ENCODE measurements around the gene TFF3.

The TFF3 gene

DNA sequence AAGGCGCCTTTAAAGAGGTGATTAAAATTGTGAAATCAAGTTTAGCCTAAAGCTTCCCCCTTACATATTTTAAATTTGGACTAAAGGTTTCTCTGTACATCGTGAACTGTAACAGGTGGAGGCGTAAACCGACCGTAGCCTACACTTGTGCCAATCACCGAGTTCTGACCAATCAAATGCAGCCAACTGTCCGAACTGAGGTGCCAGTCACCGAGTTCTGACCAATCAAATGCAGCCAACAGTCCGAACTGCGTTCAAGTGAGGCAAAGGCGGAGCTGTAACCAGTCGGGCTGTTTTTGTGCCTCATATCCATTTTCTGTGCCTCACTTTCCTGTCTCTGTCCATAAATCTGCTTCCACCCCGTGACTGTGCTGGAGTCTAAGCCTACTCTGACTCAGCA, 43.7 kb upstream of the TFF3 start:
- TF ChIP-seq, protein P1, sequence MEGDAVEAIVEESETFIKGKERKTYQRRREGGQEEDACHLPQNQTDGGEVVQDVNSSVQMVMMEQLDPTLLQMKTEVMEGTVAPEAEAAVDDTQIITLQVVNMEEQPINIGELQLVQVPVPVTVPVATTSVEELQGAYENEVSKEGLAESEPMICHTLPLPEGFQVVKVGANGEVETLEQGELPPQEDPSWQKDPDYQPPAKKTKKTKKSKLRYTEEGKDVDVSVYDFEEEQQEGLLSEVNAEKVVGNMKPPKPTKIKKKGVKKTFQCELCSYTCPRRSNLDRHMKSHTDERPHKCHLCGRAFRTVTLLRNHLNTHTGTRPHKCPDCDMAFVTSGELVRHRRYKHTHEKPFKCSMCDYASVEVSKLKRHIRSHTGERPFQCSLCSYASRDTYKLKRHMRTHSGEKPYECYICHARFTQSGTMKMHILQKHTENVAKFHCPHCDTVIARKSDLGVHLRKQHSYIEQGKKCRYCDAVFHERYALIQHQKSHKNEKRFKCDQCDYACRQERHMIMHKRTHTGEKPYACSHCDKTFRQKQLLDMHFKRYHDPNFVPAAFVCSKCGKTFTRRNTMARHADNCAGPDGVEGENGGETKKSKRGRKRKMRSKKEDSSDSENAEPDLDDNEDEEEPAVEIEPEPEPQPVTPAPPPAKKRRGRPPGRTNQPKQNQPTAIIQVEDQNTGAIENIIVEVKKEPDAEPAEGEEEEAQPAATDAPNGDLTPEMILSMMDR (IDR thresholded peaks at IDR 0.05; ENCODE audit: insufficient read depth, low read depth, low read length, missing control alignments): no peak
- no peak for DNase-seq (ENCODE audit: low read depth)
- H3K4me3 ChIP-seq (ENCODE audit: low read depth, low read length): no peak overlapping the region

DNA sequence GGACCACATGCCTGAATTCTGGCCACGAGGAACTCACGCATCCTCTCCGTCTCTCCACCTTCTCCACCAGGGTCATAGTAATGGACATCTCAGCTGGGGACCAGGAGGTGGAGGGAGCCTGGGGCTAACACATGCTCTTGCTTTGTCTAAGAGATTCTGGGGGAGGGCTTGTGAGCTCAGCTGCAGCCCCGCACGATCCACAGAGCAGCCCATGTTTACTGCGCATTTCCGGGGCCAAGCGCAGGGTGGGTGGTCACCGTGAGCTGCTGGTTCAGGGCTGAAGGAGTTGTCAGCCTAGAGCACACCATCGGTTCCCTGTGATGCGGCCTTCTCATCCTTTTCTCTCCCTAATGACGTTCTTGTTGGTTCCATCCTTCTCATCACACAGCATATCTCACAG, 43.1 kb upstream of the TFF3 start:
- H3K4me3 ChIP-seq (ENCODE audit: low read depth, low read length): no peak overlapping the region
- DNase-seq (ENCODE audit: low read depth): no peak
- TF ChIP-seq, protein P1 (IDR thresholded peaks at IDR 0.05; ENCODE audit: insufficient read depth, low read depth, low read length, missing control alignments): no peak

DNA sequence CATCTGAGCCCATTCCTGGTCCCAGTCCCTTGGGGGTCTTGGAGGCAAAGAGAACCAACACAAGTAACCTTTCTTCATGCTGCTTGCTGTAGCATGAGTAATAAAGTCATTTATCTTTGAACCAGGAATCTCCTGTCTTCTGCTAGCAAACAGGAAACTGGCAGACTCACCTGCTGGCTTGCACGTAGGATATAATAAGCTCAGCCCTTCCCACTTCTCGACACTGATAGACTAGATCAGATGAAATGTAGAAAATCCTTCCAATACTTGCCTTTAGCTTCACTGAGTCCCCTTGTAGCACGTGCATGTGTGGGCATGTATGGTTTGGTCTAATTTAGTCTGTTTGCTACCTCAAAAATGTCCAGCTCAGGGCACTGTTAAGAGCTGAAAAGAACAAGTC, 42.1 kb upstream of the TFF3 start:
- TF ChIP-seq, protein P1 (IDR thresholded peaks at IDR 0.05; ENCODE audit: insufficient read depth, low read depth, low read length, missing control alignments): no peak
- no peak overlapping the region for H3K4me3 ChIP-seq (ENCODE audit: low read depth, low read length)
- no peak for DNase-seq (ENCODE audit: low read depth)

DNA sequence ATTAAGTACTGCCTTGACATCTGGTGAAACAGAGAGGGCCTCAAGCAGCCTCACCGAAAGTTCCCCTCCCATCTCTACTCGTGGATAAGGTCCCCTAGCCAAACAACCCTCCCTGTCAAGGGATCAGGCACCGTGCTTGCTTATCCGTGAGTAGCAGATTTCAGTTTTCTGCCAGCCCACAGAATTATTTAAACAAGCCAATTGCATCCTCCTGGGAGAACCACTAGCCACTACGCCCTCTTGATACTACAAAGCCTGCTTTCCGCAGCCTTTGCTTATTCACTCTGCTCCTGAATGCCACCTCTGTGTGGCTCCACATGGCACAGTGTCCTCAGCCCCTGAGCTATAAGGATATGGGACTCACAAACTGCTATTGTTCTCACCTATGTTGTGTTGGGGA, 41.4 kb upstream of the TFF3 start:
- H3K4me3 ChIP-seq (ENCODE audit: low read depth, low read length): no peak overlapping the region
- TF ChIP-seq, protein P1 (IDR thresholded peaks at IDR 0.05; ENCODE audit: insufficient read depth, low read depth, low read length, missing control alignments): no peak
- no peak for DNase-seq (ENCODE audit: low read depth)

DNA sequence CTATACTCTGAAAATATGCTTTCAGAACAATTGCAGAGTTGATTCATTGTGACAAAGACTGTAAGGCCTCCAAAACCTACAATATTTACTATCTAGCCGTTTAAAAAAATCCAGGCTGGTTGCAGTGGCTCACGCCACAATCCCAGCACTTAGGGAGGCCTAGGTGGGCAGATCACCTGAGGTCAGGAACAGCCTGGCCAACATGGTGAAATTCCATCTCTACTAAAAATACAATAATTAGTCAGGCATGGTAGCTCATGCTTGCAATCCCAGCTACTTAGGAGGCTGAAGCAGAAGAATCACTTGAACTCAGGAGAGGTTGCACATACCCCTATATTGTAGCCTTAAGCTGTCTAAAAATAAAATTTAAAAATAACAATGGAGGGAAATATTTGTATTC, 40.8 kb upstream of the TFF3 start:
- TF ChIP-seq, protein P1 (IDR thresholded peaks at IDR 0.05; ENCODE audit: insufficient read depth, low read depth, low read length, missing control alignments): no peak
- no peak overlapping the region for H3K4me3 ChIP-seq (ENCODE audit: low read depth, low read length)

DNA sequence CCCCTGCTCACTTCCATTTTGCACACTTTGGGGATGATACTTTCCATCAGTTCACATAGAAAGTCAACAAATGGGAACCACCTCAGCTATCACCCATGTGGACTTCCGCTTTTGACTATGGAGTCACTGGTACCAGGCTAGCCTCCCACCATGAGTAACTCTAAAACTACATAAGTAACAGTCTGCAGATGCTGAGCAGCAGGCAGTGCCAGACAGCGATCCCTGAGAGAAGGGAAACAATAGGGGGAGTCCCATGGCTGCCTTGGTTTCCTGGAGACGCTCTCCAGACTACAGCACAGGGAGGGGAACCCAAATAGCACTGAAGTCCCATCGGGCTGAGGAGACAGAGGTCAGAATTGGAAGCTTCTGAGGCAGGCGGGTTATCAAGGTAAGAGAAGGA, 38.4 kb upstream of the TFF3 start:
- TF ChIP-seq, protein P1 (IDR thresholded peaks at IDR 0.05; ENCODE audit: insufficient read depth, low read depth, low read length, missing control alignments): no peak
- no peak overlapping the region for H3K4me3 ChIP-seq (ENCODE audit: low read depth, low read length)
- no peak for DNase-seq (ENCODE audit: low read depth)

More for the DNA sequence above, 40.8 kb upstream of the TFF3 start:
- no peak for DNase-seq (ENCODE audit: low read depth)

DNA sequence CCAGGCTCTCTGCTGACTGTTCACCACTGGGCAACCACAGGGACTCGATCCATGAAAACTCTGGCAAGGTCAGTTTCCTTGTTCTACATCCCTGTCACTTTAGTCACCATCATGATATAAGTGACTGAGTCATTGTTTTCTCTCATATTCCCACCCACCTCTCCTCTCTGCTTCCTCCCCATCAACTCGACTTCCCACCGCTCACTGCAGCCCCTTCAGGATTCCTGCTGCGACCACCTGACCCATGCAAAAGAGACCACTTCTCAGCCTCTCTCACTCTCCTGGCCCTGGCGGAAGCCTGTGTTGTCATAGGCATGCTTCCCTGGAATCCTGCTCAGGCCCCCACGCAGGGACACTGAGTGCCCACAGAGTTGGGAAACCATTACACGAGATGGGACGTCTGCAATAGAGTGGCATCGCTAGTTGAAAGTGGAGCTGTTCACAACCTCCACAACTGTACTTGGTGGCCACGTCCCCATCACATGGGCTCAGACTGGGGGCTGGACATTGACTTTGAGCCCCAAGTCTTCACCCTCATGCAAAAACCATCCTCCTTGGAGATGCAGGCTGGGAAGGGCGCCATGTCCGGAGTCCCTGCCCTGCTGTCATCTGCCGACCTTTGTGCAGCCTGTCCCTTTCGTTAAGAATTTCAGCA, 37.4 kb upstream of the TFF3 start:
- no peak for DNase-seq (ENCODE audit: low read depth)
- TF ChIP-seq, protein P1 (IDR thresholded peaks at IDR 0.05; ENCODE audit: insufficient read depth, low read depth, low read length, missing control alignments): no peak
- H3K4me3 ChIP-seq (ENCODE audit: low read depth, low read length): no peak overlapping the region
